Hepatocyte (in vitro differentiated cells): ENCODE data around the gene JAM3. TPM values are rescaled to one million over a fixed set of nuclear protein-coding genes. Genes with fewer than 3 reads are reported as not detected.

Experiments
- DNase-seq: peaks from one replicate; pipeline ENCODE4 v3.0.0-alpha.2; 2016; ENCODE audit warnings: low spot score
- H2AFZ ChIP-seq: fragments of 200-600 bp; sonication (generic); 2 replicates; pipeline ENCODE4 v1.6.0; 2016; ENCODE audit warnings: antibody characterized with exemption, mild to moderate bottlenecking
- H3K27ac ChIP-seq: fragments of 200-600 bp; sonication (generic); 2 replicates; pipeline ENCODE4 v1.5.1; 2016; ENCODE audit warnings: mild to moderate bottlenecking
- H3K27me3 ChIP-seq: fragments of 200-600 bp; sonication (generic); 2 replicates; pipeline ENCODE4 v1.6.1; 2016
- H3K36me3 ChIP-seq: fragments of 200-600 bp; sonication (generic); replicated peaks from 2 replicates; pipeline ENCODE4 v1.5.1; 2016; ENCODE audit warnings: low read depth; ENCODE audit not compliant: insufficient read depth
- H3K4me1 ChIP-seq: fragments of 200-600 bp; sonication (generic); 2 replicates; pipeline ENCODE4 v1.5.1; 2016; ENCODE audit warnings: mild to moderate bottlenecking, moderate library complexity; ENCODE audit not compliant: insufficient read depth
- H3K4me2 ChIP-seq: fragments of 200-600 bp; sonication (generic); 2 replicates; pipeline ENCODE4 v1.6.0; 2016
- H3K4me3 ChIP-seq: fragments of 200-600 bp; sonication (generic); 2 replicates; pipeline ENCODE4 v1.5.1; 2016; ENCODE audit warnings: mild to moderate bottlenecking
- H3K79me2 ChIP-seq: fragments of 200-600 bp; sonication (generic); 2 replicates; pipeline ENCODE4 v1.6.0; 2017; ENCODE audit warnings: mild to moderate bottlenecking
- H3K9me2 ChIP-seq: fragments of 200-600 bp; sonication (generic); replicated peaks from 2 replicates; pipeline ENCODE4 v1.6.0; 2017; ENCODE audit warnings: mild to moderate bottlenecking; ENCODE audit not compliant: insufficient read depth
- H3K9me3 ChIP-seq: fragments of 200-600 bp; sonication (generic); 2 replicates; pipeline ENCODE4 v1.5.1; 2016; ENCODE audit warnings: low read depth, mild to moderate bottlenecking
- H4K20me1 ChIP-seq: fragments of 200-600 bp; sonication (generic); 2 replicates; pipeline ENCODE4 v1.6.0; 2016; ENCODE audit warnings: mild to moderate bottlenecking; ENCODE audit not compliant: insufficient read depth, poor library complexity, severe bottlenecking
- EZH2 ChIP-seq: fragments of 200-600 bp; sonication (generic); IDR thresholded peaks from 2 replicates; pipeline ENCODE4 v1.6.1; 2016; ENCODE audit warnings: antibody characterized with exemption, mild to moderate bottlenecking, borderline replicate concordance
- EZH2phosphoT487 ChIP-seq: fragments of 200-600 bp; sonication (generic); IDR thresholded peaks from one replicate; pipeline ENCODE4 v1.6.1; 2018; ENCODE audit warnings: antibody characterized with exemption, mild to moderate bottlenecking, low read depth, moderate library complexity; ENCODE audit not compliant: unreplicated experiment, severe bottlenecking
- WGBS: methylation state at CpG from one replicate; pipeline ENCODE4 v1.1.6; 2016; ENCODE audit warnings: low lambda C conversion rate; ENCODE audit errors: missing lambda C conversion rate; 5-methylcytosine and 5-hydroxymethylcytosine counted together
- polyA plus RNA-seq: library from polyadenylated mRNA; unstranded; fragments of >200 nt; fragmentation: Nextera tagmentation; extraction: Ambion mirVana; gene quantifications from 2 replicates; pipeline ENCODE4 v1.2.1, GENCODE V29; 2016
- total RNA-seq: library from RNA; depleted of rRNA; stranded (reverse); fragments of >200 nt; gene quantifications from 2 replicates; pipeline ENCODE4 v1.2.3, GENCODE V29; 2014
- TF ChIP-seq, protein P1 (sequence below): fragments of 200-600 bp; sonication (generic); IDR thresholded peaks from 2 replicates; pipeline ENCODE4 v1.5.1; 2016; ENCODE audit warnings: antibody characterized with exemption, mild to moderate bottlenecking; ENCODE audit not compliant: poor library complexity

The JAM3 gene
- total and polyA plus RNA-seq, 2 experiments from 2014 or later, result 20.3 to 23.6 TPM

DNA sequence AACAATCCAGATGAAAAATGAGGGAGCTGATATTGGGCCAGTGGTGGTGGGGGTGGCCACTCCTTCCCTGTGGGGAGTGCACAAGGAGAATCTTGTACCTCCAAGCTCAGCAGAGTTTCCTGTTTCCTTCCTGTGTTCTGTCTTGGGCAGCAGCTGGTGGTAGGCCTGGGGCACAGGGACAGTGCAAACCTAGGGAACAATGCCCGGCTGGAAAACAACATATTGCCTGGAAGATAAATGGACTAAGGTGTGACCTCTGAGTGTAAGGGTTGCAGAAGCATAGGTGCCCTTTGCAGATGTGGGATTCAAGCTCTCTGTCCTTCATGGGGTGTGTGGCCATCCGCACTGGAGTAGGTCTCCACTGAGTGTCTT, 5.8 kb upstream of the JAM3 start:
- H3K27me3 ChIP-seq, result peaks cover 28% of the 10 kb centered on the region
- no peaks in the 10 kb centered on the region for H4K20me1 ChIP-seq
- no peaks in the 10 kb centered on the region for H3K4me1 ChIP-seq
- H3K4me2 ChIP-seq, result no peak overlapping the region
- H3K9me2 ChIP-seq, result no peaks in the 10 kb centered on the region
- H3K9me3 ChIP-seq, result no peaks in the 10 kb centered on the region
- DNase-seq, result no peak
- TF ChIP-seq EZH2, result no peak
- TF ChIP-seq, protein P1, sequence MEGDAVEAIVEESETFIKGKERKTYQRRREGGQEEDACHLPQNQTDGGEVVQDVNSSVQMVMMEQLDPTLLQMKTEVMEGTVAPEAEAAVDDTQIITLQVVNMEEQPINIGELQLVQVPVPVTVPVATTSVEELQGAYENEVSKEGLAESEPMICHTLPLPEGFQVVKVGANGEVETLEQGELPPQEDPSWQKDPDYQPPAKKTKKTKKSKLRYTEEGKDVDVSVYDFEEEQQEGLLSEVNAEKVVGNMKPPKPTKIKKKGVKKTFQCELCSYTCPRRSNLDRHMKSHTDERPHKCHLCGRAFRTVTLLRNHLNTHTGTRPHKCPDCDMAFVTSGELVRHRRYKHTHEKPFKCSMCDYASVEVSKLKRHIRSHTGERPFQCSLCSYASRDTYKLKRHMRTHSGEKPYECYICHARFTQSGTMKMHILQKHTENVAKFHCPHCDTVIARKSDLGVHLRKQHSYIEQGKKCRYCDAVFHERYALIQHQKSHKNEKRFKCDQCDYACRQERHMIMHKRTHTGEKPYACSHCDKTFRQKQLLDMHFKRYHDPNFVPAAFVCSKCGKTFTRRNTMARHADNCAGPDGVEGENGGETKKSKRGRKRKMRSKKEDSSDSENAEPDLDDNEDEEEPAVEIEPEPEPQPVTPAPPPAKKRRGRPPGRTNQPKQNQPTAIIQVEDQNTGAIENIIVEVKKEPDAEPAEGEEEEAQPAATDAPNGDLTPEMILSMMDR, result no peak
- TF ChIP-seq EZH2phosphoT487, result no peak
- no peaks in the 10 kb centered on the region for H3K36me3 ChIP-seq
- no peak overlapping the region for H2AFZ ChIP-seq
- no peak overlapping the region for H3K27ac ChIP-seq
- WGBS, result 95% methylated on average over 2 of the region's 2 CpGs
- no peak overlapping the region for H3K4me3 ChIP-seq
- H3K79me2 ChIP-seq, result no peaks in the 10 kb centered on the region

DNA sequence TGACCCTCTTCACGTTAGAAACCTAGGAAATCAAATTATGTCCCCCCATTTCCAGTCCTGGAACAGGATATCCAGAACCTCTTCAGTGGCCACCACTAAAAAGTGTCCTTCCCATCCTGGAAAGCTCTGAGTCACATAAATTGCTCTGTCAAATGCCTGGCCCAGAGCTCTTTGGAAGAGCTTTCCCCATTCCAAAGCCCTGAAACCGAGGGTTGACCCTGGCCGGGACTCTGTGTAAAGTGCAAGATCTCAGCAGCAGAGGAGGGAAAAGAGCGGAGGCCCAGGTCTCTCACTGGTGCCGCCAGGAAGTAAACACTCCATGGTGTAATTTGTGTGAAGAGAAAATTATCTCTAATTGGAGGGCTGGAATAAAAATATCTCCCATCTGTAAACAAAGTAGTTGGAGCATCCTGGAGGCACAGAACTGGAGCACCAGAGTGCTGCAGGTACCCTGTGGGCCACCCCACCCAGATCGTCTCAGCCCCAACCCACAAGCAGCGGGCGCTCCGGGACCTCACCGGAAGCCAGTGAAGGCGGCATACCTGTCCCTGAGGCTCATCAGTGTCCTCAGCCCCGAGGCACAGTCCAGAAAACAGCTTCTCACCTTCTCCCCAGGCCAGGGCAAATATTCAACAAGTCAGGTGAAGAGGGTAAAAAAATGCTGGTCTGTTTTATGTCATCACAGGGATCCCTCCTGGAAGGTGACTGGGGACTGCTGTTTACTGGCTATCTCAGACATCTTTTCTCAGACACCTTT, 4.7 kb upstream of the JAM3 start:
- Histone ChIP-seq H2AFZ (no peak overlapping the region), H3K4me2 (no peak overlapping the region), H3K4me3 (no peak overlapping the region), H3K27me3 (peaks cover 31% of the 10 kb centered on the region), H3K4me1 (no peaks in the 10 kb centered on the region), H3K79me2 (no peaks in the 10 kb centered on the region), H3K9me2 (no peaks in the 10 kb centered on the region), H4K20me1 (no peaks in the 10 kb centered on the region), H3K9me3 (no peaks in the 10 kb centered on the region), H3K36me3 (no peaks in the 10 kb centered on the region), H3K27ac (no peak overlapping the region)
- DNase-seq, result no peak
- 66% methylated on average over 12 of the region's 12 CpGs for WGBS
- no peak for TF ChIP-seq EZH2phosphoT487
- TF ChIP-seq, protein P1, result no peak
- no peak for TF ChIP-seq EZH2

DNA sequence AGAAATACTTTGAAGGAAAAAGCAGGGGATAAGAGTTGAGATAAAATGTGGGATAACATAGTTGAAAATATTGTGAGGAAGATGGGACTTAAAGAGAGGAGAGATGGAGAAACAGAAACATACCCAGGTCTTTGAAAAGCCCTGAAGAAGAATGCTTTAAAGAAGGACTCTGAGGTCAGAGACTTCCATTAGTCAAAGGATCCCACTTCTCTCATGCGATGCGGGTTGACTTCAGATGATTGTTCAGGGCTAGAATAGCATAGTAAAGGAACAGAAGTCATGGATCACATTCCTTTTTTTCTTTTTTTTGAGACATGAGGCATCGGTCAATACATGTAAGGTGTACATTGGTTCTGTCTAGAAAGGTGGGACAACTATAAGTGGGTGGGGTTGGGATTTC, 3.5 kb upstream of the JAM3 start:
- Histone ChIP-seq H3K4me2 (no peak overlapping the region), H3K4me3 (no peak overlapping the region), H2AFZ (no peak overlapping the region), H3K9me3 (no peaks in the 10 kb centered on the region), H3K9me2 (no peaks in the 10 kb centered on the region), H3K79me2 (no peaks in the 10 kb centered on the region), H3K36me3 (no peaks in the 10 kb centered on the region), H3K4me1 (no peaks in the 10 kb centered on the region), H3K27ac (no peak overlapping the region), H3K27me3 (peaks cover 41% of the 10 kb centered on the region), H4K20me1 (no peaks in the 10 kb centered on the region)
- TF ChIP-seq EZH2, result no peak
- WGBS, result 92% methylated on average over 3 of the region's 3 CpGs
- DNase-seq, result no peak

DNA sequence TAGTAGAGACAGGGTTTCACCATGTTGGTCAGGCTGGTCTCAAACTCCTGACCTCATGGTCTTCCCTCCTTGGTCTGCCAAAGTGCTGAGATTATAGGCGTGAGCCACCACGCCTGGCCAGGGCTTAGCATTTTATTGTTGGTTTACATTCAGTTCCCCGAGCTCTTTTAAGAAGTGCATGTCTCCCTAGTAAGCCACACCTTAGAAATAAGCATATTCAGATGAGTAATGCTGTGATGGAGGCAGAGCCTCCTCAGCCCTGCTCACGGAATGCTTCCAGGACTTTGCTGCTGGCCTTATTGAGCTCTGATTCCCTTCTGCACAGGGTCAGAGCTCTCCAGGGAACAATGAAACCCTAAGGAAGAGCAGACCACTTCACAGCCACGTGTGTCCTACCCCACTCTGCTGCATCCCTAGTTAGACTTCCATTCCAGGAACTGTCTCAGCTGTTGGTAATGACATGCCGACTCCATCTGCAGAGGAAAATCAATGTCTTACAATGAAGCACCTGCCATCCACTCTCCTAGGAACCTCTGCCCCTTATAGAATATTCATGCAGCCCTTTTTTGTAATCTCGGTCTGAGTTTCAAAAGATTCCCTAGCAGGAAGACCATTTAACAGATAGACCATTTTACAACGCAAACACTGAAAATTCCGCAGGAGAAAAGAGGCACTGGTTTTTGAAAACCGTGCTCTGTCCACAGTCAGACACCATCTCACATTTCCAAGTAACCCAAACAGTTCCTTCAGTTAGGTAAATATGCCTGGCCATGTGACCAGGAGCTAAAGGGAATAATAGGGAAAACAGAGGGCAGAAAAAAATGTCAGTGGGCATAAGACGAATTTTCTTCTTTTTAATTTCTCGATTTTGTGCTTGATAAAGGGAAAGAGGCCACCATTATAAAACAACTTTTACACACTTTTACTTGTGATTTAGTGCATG, 1.7 kb upstream of the JAM3 start:
- Histone ChIP-seq H3K27ac (no peak overlapping the region), H3K79me2 (peaks cover under 1% of the 10 kb centered on the region), H3K9me3 (no peaks in the 10 kb centered on the region), H3K36me3 (no peaks in the 10 kb centered on the region), H3K4me1 (no peaks in the 10 kb centered on the region), H2AFZ (no peak overlapping the region), H3K4me3 (no peak overlapping the region), H3K9me2 (no peaks in the 10 kb centered on the region), H3K27me3 (peaks cover 45% of the 10 kb centered on the region), H4K20me1 (no peaks in the 10 kb centered on the region), H3K4me2 (no peak overlapping the region)
- no peak for TF ChIP-seq EZH2phosphoT487
- TF ChIP-seq, protein P1, result no peak
- no peak for TF ChIP-seq EZH2
- WGBS, result 59% methylated on average over 12 of the region's 12 CpGs
- no peak for DNase-seq
